NCI-H2171 treated with DMSO at 0.1 percent for 48 hours (cell line): ENCODE results near the gene SLC27A2.

Source experiments
- DNase-seq: peaks from one replicate; lab custom pipeline; 2025; lab: John Stamatoyannopoulos, UW

The SLC27A2 gene

DNA sequence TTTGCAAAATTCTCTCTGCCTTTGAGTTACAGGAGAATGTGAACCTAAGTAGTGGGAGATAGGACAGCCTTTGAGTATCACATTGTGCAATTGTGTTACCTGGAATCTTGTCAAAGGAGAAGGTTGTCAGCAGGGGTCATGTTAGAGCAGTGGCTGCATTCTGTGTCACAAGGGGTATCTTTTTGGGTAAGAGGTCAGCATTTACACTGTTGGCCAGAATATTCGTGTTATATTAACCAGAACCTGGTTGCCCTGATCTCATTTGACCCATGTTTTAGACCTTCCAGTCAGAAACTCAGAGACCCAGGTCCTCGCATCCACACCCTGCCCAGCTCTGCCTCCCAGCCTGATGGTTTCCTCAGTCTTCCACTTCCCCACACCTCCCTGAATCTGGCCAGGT lies 56.3 kb downstream of the SLC27A2 start:
- no peak for DNase-seq

DNA sequence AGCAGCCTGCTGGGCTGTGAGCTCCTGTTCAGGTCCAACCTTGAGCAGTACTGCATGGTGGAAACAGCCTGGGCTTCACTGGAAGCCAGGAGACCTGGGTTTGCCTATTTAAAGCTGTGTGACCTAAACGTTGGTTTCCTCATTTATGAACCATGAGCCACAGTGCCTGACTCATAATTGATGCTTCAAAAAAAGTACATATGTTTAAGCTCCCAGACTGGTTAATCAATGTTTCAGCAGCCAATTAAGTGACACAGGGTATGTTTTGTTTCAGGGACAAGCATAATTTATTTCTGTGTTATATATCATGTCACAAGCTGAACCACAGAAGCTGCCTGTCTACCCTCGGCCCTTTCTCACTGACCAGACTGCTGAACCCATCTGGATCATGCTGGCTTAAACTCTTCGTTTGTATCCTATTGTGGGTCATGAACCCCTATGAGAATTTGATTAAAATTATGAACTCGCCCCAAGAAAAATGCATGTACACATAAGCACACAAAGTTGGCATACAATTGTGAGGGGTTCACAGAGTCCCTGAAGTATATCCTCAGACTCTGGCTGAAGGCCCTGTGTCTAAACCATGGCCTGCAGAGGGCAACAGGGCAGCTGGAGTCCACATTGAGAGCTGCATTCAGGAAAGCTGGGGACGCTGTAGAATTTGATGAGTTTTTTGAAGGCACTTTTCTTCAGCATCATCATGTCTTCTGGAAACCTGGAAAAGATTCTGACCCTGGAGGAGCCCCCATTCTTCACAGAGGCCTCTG lies 59.9 kb downstream of the SLC27A2 start:
- no peak for DNase-seq

DNA sequence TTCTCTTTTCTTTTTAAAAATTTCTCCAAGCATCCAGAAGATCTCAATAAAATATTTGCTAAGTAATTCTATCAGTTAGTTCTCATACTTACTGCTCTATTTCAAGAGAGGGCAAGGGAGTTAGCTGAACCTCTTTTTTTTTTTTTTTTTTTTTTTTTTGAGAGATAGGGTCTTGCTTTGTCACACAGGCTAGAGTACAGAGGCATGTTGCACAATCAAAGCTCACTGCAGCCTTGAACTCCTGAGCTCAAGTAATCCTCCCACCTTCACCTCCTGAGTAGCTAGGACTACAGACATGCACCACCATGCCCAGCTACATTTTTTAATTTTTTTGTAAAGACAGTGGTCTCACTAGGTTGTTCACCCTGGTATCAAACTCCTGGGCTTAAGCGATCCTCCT lies 62.2 kb downstream of the SLC27A2 start:
- DNase-seq, result no peak

DNA sequence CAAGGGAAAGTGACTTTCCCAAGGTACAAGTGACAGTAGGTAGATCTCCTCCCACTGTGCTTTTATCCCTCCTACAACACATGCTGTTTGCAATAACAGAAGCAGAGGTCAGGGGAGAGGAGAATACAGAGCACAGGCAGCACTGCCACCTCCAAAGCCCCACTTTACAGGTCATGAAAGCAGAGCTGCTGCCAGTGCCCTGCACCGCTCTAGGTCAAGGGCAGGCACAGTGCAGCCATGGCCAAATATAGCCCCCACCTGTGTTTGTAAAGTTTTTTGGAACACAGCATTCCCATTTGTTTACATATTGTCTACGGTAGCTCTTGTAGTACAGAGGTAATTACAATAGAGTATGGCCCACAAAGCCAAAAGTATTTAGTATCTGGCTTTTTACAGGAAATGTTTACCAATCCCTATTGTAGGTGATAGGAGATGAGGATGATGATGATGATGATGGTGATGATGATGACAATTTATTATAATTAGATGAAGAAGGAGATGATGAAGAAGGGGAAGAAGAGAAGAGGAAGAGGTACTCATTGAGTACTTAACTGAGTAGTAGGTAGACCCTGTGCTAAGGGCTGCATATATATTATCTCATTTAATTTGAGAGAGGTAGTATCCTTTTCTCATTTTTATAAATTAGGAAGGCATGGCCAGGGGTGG lies 63.1 kb downstream of the SLC27A2 start:
- DNase-seq, result no peak

DNA sequence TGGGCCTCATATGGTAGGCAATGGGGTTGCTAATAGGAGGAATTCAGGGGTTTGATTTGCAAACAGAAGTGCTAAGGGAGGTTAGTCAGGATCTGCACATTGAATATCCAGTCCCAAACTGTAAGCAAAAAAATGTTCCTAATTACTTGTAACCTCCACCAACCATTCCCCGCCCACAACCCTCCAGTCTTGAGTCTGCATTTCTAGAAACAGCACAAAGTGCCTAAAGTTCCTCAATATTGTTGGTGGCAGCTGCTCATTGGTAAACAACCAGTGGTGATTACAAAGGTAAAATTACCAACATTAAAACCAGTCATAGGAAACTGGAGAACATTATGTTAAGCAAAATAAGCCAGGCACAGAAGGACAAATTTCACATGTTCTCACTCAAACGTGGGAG lies 64.6 kb downstream of the SLC27A2 start:
- no peak for DNase-seq

DNA sequence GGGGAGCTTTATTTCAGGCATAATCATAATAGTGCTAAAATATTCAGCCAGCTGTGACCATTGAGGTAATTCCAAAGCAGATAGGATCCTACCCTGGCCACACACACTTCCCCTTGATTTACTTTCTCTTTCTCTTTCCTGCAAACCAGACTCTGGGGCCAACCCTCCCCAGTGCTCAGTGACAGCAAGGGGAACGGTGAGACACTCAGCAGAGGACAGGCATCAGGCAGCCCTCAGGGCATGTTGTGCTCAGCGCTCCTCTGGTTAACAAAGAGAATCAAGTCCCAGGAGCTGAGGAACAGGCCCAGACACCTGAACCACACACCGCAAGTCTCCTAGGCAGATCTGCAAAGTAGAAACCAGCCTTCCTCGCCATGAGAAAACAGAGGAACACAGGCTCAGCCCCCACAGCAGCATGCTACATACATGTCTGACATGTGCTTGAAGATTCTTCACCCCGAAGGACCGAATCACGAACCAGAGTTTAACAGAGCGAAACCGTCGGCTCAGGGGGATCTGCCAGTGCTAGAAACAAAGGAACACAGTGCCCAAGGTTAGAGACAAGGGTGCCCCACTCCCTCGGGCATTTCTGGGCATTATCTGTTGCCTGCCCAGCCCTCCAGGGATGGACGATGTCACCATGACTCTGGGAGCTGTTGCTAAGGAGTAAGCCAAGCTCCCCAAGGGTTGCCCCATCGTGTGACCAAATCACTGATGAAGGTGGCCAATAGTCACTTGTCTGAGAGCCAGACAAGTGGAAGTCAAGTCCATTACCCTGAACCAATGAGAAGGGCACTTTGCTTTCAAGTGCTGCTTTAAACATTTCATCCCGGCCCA lies 66.0 kb downstream of the SLC27A2 start:
- DNase-seq, result no peak

DNA sequence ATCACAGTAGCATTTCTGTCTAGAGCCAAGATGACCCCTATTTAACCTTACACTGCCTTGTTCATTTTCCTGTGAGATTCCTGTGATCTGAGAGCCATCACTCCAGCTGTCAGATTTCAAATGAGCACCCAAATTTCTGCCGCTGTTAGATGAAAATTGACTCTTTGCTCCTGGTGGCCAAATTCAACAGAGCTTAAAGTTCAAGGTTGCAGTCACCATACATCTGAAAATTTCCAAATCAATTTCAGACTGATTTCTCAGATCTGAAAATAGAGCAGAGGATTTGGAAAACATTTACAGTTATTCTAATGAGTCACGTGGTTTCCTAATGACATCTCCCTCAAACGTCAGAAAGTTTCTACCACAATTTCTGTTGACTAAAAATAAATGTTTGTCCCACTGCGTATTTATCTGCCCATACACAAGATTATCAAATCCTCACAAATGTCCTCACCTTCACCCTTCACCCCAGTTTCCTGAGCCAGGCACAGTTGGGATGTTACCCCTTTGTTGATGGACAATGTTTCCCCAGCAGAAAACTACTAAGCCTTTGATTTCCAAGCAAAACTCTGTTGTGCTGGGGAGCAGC lies 67.1 kb downstream of the SLC27A2 start:
- DNase-seq, result no peak

DNA sequence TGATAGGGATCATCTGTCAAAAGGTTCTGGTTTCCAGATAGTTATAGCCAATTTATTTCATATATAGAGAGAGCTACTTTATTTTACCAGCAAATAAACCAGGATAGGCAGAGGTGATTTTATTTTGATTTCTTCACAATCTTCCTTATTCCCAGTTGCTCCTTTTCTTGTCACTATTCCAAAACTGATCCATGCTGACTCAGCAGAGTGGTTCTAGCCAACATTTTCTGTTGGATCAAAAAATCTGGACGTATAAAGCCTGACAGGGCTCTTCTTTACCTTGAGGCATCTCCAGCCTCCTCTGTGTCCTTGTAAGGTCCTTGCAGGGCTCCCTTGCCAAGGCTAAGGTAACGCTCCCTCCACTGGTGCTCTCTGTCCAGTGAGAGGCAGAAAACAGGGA lies 67.7 kb downstream of the SLC27A2 start:
- no peak for DNase-seq

DNA sequence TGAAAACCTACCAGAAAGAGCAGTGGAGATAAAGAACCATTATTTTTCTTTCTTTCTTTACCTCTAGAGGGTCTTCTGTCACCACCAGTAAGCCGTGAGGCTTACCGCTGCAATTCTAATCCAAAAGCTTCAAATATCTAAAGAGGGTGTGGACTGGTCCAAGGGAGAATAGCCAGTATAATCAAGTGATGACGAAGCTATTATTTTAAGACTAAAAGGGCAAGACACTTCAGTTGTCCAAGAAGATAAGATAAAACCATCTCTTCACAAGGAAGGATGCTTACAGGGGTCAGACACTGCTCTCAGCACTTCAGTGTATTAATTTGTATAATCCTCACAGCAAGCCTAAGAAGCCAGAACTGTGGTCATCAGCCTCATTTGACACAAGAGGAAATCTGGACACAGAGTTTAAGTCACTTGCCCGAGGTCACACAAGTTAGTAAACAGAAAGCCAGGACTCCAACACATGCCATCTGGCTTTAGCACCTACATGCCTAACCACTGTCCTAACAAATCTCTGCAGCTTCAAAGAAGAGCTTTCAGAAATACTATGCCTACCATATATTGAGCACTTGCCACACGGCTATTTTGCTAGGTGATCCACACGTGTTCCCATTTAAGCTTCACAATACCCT lies 68.9 kb downstream of the SLC27A2 start:
- no peak for DNase-seq

DNA sequence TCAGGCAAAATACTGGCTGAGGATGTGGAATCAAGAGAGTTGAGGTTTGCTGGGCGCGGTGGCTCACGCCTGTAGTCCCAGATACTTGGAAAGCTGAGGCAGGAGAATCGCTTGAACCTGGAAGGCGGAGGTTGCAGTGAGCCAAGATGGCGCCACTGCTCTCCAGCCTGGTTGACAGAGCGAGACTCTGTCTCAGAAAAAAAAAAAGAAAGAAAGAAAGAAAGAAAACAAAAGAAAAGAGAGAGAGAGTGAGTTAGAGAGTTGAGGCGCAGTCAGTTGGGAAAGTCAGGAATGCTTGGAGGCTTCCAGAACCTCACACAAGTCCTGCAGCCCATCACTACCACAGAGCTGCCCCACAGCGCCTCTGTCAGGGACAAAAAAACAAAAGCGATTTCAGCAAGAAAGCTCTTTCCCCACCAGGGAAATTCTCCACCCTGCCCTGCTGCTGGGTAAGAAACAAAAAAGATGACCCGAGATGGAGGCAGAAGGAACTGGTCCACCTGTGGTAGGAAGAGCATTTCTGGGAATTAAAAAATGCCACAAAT lies 69.7 kb downstream of the SLC27A2 start:
- DNase-seq, result no peak

DNA sequence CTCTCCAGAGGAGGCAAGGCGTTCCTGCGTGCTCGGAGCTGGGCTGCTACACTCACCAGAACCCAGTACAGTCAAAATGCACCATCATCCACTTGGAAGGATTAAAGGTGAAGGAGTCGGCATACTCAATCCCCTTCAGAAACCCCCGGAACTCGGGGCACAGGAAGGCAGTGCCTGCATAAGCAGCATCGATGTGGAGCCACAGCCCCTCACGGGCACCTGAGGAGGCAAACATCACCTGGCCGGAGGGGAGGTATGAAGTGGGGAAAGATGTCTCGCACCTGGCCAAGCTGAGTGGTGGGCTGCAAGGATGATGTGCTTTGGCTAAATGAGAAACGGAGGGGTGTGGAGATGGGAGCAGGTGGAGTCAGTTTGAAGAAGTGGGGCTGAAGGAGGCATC lies 70.6 kb downstream of the SLC27A2 start:
- DNase-seq, result no peak

DNA sequence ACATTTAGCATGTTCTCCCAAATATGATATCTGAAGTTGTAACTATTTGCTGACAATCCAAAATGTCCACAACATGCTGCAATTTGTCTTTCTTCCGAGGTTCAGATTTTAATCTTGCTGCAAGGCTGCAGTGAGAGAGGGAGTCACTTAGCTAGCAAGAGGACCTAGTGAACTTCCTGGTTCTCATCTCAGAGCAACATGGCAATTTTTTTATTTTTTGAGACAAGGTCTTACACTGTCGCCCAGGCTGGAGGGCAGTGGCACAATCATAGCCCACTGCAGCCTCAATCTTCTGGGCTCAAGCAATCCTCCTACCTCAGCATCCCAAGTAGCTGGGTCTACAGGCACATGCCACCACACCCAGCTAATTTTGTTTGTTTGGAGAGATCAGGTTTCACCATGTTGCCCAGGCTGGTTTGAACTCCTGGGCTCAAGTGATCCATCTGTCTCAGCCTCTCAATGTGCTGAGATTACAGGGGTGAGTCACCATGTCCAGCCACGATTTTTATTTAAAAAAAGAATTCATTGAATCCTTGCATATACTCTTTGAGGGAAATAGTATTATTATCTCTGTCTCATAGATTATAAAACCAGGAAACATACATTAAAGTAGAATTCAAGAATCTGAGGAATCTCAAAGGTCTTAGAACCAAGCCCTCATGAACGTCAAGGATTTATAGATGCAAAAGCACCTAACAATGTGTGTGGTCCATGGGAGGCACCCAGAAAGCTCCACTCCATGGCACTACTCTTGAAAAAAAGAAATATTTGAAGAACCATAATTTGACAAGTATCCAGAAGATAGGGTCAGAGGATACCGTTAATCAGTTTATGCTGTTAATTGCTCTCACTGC lies 74.4 kb downstream of the SLC27A2 start:
- DNase-seq, result peak; percentile 75

DNA sequence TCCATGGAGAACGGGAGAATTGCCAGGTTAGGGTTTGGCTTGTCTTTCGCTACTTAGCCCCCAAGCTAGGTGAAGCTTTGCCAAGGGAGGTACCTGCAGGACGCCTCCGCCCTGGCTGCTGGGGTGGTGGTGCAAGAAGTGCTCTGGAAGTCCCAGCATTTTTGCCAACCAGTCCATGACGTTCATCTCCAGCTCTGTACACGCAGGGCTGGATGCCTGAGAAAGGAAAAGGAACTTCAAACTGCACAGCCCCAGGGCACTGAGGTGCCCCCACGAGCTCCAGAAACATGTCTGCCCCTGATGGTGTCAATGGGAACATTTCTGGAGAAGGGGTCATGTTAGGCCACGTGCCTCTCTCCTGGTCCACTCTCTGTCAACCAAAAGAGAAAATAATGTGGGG lies 75.3 kb downstream of the SLC27A2 start:
- DNase-seq, result no peak

DNA sequence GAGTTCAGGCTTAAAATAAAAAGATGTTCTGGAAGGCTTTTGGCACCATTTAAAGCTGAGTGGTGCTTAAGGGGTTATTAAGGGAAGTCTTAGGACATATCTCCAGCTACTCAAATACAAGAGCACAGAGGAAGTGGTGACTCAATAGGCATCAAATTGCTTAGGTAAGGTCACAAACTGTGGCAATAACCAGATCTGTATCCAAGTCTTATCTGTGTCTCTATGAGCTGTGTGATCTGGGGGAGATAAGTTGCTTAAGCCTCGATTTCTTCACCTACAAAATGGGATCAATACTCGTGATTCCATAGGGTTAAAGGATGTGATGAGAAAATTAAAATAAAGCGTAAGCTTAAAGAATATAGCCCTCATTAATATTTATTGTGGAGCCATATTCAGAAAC lies 75.9 kb downstream of the SLC27A2 start:
- DNase-seq, result no peak

DNA sequence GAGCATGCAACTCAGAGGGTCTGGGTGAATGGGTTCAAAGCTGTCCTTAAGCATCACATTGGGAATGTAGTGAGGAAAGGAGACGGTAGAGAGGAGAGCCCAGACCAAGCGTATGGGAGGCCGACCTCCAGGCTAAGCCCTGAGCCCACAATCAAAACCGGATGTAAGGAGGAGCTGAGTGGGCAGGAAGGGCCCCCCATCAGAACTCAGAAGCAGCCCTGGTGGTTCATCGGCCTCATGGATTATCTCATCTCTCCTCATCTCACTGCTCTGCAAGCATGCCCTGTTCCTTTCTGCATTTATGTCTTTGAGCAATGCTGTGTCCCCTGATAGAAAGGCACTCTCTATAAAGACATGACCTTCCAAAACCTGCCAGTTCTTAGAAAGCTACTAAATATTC lies 77.3 kb downstream of the SLC27A2 start:
- no peak for DNase-seq

DNA sequence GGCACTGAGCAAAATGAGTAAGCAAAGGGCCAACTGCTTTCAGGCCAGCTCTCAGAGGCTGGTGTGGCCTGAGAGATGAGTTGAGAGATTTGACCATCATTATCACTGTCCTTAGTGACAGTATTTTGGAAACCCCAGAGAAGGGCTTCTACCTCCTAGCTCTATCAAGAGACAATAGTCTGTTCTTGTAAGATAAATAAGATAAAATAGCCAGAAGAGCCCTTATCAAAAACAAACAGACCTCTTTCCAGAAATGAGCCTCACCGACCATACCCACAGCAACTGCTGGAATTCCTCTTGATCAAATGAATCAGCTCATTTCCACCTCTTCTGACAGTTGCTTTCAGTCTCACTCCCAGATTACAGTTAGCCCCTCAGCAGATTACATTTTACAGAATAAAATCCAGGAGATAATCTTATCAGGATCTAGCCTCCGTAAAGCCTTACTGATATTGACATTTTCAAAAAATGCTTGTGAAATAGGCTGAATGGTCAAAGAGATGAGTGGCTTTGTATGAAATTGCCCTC lies 79.0 kb downstream of the SLC27A2 start:
- DNase-seq, result no peak

DNA sequence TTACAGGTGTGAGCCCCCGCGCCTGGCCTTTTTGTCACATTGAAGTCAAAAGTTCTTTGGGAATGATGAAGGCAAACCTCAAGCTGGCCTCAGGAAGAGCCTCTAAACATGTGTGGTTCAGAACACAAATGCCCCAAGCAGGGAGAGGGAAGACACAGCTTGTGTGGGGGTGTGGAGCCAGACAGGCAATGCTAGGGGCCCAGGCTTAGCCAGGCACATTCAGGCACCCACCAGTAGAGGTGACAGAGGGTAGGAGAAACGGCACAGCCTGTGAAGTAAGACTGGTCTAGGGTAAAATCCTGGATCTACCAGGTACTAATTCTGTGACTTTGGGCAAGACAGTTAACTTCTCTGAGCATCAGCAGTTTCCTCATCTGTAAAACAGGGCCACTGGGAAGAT lies 80.0 kb downstream of the SLC27A2 start:
- DNase-seq, result no peak

DNA sequence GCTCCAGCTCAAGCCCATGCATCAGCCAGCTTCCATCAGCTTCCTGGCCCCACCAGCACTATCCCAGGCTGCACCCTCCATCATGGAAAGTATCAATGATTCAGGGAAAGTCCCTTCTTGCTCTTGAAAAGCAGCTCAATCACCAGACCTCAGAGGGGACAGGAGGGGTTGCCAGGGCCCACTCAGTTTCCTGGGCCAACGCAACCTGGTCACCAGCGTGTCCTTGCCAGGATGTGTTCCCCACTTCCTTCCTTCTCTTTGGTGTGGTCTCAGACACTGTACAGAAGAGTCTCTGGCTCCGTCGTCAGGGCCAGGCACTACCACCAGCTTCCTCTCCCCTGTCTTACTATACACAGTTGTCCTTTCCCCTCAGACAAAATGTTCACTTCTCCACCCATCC lies 80.5 kb downstream of the SLC27A2 start:
- no peak for DNase-seq

DNA sequence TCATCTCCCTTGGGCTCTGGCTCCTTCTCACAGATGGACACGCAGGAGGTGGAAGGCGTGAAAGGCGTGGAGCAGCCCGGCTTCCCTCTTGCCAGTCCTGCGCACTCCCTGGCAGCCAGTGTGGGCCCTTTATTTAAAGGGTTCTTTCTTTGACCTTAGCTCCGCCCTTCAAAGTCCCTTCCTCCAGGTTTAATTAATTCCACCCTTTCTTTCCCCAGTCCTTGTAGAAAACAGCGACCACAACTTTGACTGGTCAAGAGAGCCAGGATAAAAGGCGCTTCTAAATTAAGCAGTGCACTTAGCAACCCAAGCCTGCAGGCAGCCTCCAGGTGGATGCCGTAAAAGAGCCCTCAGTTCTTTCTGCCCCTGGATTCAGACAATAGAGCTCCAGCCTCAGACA lies 83.6 kb downstream of the SLC27A2 start, which contains the start of gene HDC:
Gene HDC (minus strand): TSS at position 107 of the 400 bp plus-strand sequence. CDS start 103 bp downstream, at position 4.
- DNase-seq, result no peak

DNA sequence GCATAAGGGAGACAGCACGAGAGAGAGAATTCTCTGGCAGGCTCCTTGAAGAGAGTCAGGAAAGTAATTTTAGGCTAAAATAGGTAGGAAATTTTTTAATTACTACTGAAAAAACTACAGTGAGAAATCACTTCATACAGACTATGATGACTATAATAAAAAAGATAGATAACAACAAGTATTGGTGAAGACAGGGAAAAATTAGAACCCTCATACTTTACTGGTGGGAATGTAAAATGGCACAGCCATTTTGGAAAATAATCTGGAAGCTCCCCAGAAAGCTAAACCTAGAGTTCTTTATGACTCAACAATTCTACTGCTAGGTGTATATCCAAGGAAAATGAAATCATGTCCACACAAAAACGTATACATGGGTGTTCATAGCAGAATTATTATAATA lies 85.6 kb downstream of the SLC27A2 start:
- no peak for DNase-seq
